Activated CD4-positive, CD25-positive, alpha-beta regulatory T cell treated with anti-CD3 and anti-CD28 coated beads, Interleukin-2, amount 50 U/mL, for 16 hours (primary cell): ENCODE measurements around the gene AOAH.
"Not testable (repeated sequence)": the region's sequence is repeated elsewhere in the genome, so short reads cannot be mapped to it uniquely, and the experiment has no call there.

Source experiments
- DNase-seq: peaks from one replicate; pipeline ENCODE4 v3.0.0-alpha.2; 2020; ENCODE audit warnings: low read depth, low spot score

The AOAH gene

DNA sequence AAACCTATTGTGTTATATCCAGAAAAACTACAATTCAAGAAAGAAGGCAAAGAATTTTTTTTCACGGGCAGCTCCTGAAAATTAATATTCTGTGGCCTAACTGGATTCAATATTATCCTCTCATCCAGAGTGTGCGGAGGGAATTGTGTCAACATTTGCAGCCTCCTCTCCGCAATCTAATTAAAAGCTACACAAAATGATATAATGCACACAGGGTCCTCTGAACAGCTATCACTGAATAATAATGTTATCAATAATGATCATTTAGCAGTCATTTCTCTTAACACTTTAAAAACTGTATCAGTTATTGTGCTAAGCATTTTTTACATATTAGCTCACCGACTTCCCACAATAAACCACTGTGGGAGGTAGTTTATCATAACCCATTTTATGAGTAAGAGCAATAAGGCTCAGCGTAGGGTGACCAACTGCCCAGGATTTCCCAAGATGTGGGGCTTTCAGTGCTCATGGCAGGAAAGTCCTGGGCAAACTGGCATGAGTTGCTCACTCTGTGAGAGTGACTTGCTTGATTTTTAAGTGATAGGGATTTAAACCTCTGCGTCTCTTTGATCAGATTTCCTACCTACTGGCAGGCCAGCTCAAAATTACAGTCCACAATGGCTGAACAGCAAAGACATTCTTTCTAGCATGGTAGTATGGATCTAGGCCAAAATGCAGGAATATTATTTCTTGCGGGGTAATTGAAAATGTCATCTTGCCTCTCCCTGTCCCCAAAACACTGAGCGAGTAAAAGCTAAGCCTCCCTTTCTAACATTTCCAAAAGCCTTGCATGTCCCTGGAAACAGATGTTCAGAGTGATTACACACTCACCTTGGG lies 65.7 kb downstream of the AOAH start:
- DNase-seq, result no peak

- no peak for DNase-seq
These were observed 67.1 kb downstream of the AOAH start for GRCh38 chr7:36657036-36657660.

- no peak for DNase-seq
These were observed 69.9 kb downstream of the AOAH start for GRCh38 chr7:36654436-36654835.

GRCh38 chr7:36653663-36654355 lies 70.5 kb downstream of the AOAH start:
- no peak for DNase-seq

GRCh38 chr7:36653008-36653662 lies 71.2 kb downstream of the AOAH start:
- no peak for DNase-seq

- no peak for DNase-seq
These were observed 71.9 kb downstream of the AOAH start for GRCh38 chr7:36652431-36652830.

DNA sequence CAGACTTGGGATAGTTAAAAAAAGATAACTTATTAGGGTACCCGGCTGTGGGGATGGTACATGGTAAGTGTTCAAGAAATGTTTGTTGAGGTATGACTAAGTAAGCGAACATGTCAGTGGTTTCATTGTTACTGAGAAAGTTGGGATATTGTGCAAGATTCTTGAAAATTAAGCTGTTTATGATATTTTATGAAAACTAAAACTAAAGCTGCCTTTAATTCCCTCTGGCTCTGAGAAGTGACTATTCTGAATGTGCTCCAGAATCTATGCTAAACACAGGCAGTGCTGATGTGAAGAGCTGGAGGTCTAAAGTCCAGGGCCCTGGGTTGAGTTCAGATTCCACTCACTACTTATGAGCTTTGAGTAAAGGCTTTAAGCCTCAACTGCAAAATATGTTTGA lies 72.9 kb downstream of the AOAH start:
- DNase-seq, result no peak

DNA sequence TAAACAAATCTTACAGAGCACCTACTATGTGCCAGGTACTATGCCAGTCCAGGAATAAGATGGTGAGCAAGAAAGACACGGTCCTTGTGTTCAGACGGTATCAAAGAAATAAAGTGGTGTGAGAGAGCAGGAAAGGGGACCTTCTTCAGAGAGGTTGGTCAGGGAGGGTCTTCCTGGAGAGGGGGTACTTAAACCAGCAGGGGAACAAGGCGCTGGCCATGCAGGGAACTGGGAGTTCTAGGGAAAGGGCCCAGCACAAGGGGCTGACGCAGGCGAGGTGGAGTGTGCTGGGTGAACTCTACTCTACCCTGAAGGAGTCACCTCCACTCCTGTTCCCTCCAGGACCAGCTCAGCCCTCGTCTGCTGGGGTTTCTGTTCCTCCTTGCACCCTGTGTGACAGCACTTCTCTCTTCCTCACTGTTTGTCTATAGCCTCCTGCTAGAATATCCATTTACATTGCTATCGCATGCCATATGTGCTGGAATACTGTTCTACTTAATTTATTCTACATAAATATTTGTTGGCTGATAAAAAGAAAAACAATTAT lies 73.5 kb downstream of the AOAH start:
- DNase-seq, result no peak

DNA sequence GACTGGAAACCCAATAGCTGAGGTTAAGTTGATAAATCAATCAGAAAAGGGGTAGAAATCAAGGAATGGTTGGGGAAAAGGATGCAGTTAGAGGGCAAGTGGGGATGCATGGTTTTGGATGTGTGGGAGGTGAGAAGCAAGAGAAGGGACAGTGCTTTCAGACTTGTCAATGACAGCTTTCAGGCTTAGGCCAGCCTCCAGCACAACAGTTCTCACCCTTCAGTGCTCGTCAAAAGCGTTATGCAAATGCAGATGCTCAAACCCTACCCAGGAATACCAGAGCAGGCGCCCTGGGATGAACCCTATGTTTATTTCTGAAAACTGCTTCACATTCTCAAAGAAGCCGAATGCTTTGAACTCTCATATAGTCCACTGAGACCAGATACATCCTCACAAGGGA lies 74.0 kb downstream of the AOAH start:
- no peak for DNase-seq

- DNase-seq, result not testable (repeated sequence)
These were observed 75.0 kb downstream of the AOAH start for GRCh38 chr7:36649319-36649718.

- DNase-seq, result no peak
These were observed 75.9 kb downstream of the AOAH start for GRCh38 chr7:36648441-36648840.

GRCh38 chr7:36644625-36645422 lies 79.5 kb downstream of the AOAH start:
- no peak for DNase-seq

GRCh38 chr7:36642414-36642813 lies 81.9 kb downstream of the AOAH start:
- DNase-seq, result no peak

GRCh38 chr7:36642010-36642409 lies 82.3 kb downstream of the AOAH start:
- DNase-seq, result no peak

DNA sequence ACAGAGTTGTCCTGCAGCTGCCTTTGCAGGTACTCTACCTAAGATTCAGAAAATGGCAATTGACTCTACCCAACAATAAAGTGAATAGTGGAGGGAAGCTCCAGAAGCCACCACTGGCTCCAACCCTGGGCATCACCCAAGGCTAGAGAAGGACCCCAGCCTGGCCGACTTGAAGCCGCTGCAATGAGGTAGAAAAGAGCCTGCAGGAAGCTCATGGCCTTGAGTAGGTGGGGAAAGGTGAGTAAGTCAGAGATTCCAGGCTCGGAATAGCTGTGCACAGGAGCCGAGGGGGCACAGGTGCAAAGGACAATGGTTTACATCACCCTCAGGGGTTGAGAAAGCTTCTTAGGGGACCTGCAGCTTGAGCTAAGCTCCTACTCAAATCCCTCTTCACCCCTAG lies 83.6 kb downstream of the AOAH start:
- no peak for DNase-seq

GRCh38 chr7:36639826-36640225 lies 84.5 kb downstream of the AOAH start:
- no peak for DNase-seq

DNA sequence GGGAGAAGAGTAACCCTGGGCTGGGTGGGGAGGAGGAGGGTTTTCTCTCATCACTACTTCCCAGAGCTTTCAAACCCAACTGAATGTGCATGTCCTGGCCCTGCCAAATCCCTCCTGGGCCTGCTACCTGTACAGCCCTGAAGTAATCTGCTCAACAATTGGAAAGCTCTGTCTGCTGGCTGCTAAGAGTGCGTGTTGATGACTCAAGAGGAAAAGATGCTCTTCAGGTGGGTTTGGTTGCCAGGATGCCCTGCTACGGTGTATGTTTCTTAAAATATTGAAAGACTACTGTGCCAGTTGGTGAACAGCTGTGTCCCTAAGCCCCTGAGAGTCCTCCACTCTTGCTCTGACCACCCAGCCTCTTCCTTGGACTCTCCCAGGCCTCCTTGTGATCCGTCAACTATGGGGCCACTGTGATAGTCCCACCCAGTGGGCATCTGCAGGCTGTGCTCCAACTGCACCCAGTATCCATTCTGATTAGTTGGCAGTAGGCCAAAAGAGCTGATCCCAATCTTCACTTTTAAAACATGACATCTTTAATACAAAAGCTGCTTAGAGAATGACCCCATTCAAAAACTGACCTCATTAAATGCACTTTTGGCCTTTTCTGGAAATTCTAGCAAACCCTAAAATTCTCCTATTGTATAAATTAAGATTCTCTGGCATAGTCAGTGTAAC lies 85.6 kb downstream of the AOAH start:
- no peak for DNase-seq

GRCh38 chr7:36638140-36638539 lies 86.2 kb downstream of the AOAH start:
- DNase-seq, result no peak

- DNase-seq, result no peak
These were observed 86.9 kb downstream of the AOAH start for GRCh38 chr7:36637417-36637816.

- DNase-seq, result no peak
These were observed 88.2 kb downstream of the AOAH start for GRCh38 chr7:36636126-36636525.
